GM19455 (cell line): ENCODE results near the gene CCND1.

Experiments
- ATAC-seq: cut with Tn5 transposase; IDR thresholded peaks from one replicate; pipeline ENCODE4 v1.9.1; 2021; ENCODE audit not compliant: unreplicated experiment

Gene CCND1

GRCh38 chr11:69640995-69641581 lies at the start of gene CCND1:
CCND1 (plus strand) TSS chr11:69641156; CDS start chr11:69641314, 158 bp downstream.
- no peak for ATAC-seq

- ATAC-seq, result no peak
Observed at GRCh38 chr11:69592986-69593650, 47.8 kb upstream of the CCND1 start.

GRCh38 chr11:69593851-69594250 lies 47.1 kb upstream of the CCND1 start:
- no peak for ATAC-seq

GRCh38 chr11:69594481-69594880 lies 46.5 kb upstream of the CCND1 start:
- no peak for ATAC-seq

- no peak for ATAC-seq
Observed at GRCh38 chr11:69595805-69596665, 44.9 kb upstream of the CCND1 start.

GRCh38 chr11:69598147-69598546 lies 42.8 kb upstream of the CCND1 start:
- no peak for ATAC-seq

- ATAC-seq, result no peak
Observed at GRCh38 chr11:69599502-69599901, 41.5 kb upstream of the CCND1 start.

GRCh38 chr11:69600001-69600400 lies 41.0 kb upstream of the CCND1 start:
- ATAC-seq, result no peak

- ATAC-seq, result no peak
Observed at GRCh38 chr11:69601011-69601975, 39.7 kb upstream of the CCND1 start.

- no peak for ATAC-seq
Observed at GRCh38 chr11:69603111-69603836, 37.7 kb upstream of the CCND1 start.

GRCh38 chr11:69604055-69604454 lies 36.9 kb upstream of the CCND1 start:
- no peak for ATAC-seq

GRCh38 chr11:69605737-69606526 lies 35.0 kb upstream of the CCND1 start:
- ATAC-seq, result no peak

GRCh38 chr11:69609351-69609750 lies 31.6 kb upstream of the CCND1 start:
- ATAC-seq, result no peak

GRCh38 chr11:69611548-69612526 lies 29.1 kb upstream of the CCND1 start:
- no peak for ATAC-seq

GRCh38 chr11:69613594-69613993 lies 27.4 kb upstream of the CCND1 start:
- ATAC-seq, result no peak

GRCh38 chr11:69614085-69614484 lies 26.9 kb upstream of the CCND1 start:
- ATAC-seq, result no peak

GRCh38 chr11:69615545-69616278 lies 25.2 kb upstream of the CCND1 start:
- ATAC-seq, result no peak
